AML-193 (cell line): ENCODE data around the gene TRIM24.

Experiments
- DNase-seq, 2 experiments: peaks; one replicate each; lab custom pipeline; 2025; lab: John Stamatoyannopoulos, UW

The TRIM24 gene

DNA sequence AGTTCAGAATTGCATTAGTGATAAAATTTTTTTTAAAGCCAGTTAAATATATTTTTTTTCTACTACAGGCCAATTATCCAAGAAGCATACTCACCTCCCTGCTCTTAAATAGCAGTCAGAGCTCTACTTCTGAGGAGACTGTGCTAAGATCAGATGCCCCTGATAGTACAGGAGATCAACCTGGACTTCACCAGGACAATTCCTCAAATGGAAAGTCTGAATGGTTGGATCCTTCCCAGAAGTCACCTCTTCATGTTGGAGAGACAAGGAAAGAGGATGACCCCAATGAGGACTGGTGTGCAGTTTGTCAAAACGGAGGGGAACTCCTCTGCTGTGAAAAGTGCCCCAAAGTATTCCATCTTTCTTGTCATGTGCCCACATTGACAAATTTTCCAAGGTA is 119.1 kb downstream of the TRIM24 start:
- DNase-seq, result no peak

DNA sequence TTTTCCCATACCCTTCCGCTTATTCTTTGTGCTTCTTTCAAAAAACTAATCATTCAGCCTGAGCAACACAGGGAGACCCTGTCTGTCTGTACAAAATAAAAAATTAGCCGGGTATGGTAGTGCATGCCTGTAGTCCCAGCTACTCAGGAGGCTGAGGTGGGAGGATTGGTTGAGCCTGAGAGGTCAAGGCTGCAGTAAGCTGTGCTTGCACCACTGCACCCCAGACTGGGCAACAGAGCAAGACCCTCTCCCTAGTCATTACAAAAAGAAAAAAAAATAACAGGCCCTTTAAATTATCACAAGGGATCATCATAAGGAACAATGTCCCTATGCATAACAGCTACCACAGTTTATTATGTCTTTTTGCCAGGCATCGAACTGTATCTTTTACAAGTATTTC is 119.6 kb downstream of the TRIM24 start:
- no peak for DNase-seq

DNA sequence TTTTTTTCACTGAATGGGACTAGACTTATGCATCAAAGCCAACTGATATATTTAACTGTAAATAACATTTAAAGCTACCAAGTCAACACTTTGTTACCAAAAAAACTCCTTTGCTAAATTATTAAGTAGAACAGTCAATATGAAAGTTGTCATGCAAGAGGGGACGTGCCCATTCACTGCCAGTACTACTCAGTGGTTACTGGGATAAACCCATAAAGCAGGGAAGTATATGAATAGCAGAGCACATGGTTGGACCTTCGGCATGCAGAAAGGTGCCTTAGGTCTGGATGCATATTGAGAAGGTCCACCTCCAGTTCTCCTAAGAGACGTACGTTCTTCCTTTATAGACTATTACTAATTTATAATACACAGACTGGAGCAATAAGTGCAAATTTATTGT is 121.0 kb downstream of the TRIM24 start:
- no peak for DNase-seq

DNA sequence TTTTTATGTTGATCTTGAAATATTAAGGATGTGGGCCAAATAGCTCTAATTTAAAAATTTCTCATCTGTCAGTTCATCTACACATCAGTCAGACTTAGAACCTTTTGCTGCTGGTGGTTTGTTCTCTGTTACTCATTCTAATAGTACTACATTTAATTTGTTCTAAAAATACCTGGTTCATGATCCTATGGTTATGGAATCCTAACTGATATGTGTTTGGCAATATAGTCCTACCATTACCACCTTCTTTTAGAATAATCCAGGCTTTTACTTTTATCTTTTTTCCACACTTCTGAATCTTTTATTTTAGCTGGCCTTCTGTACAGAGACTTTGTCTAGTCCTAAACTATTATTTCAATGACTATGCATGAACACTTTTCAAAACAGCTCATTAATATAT is 124.2 kb downstream of the TRIM24 start:
- no peak for DNase-seq

DNA sequence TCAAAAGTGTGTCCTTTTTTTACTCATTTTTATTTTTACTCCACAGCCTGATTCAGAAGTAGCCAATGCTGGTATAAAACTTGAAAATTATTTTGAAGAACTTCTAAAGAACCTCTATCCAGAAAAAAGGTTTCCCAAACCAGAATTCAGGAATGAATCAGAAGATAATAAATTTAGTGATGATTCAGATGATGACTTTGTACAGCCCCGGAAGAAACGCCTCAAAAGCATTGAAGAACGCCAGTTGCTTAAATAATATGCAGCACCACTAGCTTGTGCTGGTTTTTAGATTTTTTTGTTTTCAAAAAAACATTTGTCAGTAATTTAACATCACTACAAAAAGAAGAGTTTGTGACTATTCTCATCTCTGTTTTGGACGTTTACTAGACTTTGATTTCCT is 124.6 kb downstream of the TRIM24 start:
- no peak for DNase-seq

DNA sequence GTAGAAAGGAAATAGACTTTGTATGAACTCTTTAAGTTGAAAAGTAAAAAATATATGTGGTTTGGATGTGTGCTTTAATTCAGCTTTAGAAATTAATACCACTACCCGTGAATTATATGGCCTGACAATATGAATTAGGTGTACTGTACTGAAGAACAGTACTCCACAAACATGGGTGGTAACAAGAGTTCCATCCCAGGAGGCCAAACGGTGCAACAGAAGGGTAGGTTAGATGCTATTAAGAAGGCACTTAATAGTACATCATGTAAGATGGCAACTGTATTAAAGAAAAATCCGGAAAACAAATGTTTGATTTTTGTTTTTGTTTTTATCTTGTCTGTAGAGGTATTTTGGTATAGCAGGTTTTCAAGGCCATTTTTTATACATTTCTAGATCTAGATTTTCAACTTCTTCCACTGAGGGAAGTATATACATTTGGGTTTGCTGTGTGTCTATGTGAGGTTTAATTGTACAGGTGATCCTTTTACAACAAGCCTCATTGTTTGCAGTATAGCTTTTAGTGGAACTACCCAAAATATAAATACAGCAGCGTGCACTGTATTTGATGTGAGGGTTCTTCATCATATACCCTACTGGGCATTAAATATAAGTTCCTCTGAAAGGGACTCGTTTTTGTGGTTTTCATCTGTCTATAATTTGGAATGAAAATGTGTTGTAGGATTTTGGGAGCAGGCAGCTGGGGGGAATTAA is 125.4 kb downstream of the TRIM24 start:
- no peak for DNase-seq

DNA sequence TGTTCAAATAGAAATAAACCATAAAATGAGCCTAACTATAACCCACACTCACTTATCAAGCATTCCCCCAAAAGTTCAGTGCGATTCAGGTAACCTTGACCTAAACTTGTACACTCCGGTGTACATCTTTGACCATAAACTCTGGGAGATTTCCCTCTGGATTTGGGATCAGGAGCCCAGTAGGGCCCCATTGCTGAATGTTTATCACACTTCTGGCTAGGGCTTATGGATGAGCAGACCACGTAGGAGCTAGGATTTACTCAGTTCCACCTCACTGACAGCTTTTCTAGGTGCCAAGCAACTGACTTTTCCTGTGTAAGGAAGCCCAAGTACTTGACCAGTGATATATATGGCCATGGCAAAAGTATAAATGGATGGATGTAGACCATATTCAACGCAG is 127.4 kb downstream of the TRIM24 start:
- DNase-seq, result no peak

DNA sequence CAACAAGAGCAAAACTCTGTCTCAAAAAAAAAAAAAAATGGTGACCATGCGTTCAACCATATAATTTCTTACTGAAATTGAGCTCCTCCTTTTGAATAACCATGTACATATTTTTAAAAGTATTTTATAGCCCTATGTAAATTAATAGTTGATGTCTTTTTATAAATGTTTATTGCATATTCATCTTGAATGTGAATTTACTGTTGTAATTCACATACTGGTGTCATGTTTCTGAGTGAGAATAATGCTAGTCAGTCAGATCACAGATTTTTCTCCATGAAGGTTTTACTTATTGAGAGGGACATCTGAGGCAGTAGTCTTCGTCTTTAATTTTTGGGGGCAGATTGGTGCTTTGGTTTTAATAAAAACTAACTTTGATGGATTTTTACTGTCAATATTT is 128.9 kb downstream of the TRIM24 start:
- no peak for DNase-seq

DNA sequence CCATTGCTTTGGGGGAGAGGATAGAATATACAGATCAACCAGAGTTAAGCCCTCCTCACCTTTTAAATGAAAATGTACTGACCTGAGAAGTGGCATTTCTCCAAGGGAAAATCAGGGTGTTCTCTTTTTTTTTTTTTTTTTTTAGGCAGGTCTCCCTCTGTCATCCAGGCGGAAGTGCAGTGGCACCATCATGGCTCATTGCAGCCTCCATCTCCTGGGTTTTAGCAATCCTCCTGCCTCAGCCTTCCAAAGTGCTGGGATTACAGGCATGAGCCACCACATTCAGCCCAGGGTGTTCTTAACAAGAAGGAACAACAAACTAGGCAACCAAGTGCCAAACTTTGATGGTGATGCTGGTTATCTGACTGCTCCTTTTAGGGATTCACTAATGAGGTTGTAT is 130.1 kb downstream of the TRIM24 start:
- no peak for DNase-seq

DNA sequence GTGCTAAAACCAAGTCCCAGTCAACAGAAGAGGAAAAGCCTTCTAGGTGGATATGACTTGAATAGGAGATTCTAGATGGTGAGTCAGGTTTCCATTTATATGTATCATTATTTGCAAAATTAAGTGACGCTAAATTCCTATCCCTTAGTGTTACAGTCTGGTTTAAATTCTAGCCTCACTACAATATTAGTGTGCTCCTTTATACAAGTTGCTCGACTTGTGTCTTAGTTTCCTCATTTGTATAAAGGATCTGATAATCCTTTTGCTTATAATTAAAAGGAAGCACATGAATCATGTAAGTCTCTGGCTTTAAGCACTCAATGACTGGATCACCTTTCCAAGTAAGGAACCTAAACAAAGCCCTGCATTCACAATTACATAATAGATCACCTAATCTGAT is 135.4 kb downstream of the TRIM24 start:
- DNase-seq, result no peak

DNA sequence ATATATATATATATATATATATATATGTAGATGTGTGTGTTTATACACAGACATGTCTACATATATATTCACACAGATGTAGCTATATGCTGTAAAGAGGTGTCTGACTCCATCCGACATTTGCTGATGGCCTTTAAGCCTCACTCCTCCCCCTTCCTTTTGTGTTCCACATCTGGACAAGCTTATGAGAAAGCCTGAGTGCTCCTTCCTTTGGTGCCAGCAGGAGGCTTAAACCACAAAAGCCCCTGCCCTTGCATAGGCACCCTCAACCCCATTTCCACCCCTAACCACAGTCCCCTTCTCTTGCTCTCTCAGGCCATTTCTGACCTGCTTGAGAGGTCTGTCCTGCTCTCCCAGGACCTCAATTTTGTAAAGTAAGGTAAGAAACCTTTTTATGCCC is 142.4 kb downstream of the TRIM24 start:
- no peak for DNase-seq

DNA sequence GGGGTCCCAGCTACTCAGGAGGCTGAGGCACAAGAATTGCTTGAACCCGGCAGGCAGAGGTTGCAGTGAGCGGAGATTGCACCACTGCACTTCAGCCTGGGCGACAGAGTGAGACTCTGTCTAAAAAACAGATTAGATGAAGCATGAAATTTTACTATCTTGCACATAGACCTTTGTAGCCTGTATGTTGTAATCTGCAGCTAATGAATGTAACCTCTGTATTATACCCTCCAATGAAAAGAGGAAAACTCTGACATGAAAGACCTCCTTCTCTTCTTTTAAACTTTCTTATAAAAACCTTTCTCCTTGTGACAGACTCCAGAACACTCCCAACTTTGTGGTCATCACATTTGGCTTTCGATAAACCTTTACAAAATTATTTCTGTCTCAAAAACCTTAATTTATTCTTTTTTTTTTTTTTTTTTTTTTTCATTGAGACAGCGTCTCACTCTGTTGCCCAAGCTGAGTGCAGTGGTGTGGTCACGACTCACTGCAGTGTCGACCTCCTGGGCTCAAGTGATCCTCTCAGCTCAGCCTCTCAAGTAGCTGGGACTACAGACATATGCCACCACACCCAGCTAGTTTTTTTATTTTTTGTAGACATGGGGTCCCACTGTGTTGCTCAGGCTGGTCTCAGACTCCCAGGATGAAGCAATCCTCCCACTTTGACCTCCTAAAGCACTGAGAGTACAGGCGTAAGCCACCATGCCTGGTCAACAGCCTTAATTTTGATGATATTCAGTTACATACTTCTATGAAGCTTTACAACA is 143.7 kb downstream of the TRIM24 start:
- DNase-seq, result no peak

DNA sequence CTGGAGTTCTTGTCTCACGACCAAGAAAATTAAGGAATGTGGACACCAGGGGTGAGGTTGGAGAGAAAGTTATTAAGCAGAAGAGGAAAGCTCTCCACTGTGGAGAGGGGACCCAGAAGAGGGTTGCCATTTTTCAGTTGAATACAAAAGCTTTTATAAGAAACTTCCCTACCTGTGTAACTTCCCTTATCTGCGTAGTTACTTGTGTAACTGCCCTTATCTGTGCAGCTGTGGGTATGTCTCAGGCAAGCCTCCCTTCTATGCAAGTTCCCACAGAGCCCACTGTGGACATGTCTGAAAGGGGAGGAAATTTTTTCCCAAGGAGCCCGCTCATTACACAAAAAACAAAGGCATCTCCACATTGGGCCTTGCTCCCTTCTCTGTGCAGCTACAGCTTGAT is 146.2 kb downstream of the TRIM24 start:
- no peak for DNase-seq

DNA sequence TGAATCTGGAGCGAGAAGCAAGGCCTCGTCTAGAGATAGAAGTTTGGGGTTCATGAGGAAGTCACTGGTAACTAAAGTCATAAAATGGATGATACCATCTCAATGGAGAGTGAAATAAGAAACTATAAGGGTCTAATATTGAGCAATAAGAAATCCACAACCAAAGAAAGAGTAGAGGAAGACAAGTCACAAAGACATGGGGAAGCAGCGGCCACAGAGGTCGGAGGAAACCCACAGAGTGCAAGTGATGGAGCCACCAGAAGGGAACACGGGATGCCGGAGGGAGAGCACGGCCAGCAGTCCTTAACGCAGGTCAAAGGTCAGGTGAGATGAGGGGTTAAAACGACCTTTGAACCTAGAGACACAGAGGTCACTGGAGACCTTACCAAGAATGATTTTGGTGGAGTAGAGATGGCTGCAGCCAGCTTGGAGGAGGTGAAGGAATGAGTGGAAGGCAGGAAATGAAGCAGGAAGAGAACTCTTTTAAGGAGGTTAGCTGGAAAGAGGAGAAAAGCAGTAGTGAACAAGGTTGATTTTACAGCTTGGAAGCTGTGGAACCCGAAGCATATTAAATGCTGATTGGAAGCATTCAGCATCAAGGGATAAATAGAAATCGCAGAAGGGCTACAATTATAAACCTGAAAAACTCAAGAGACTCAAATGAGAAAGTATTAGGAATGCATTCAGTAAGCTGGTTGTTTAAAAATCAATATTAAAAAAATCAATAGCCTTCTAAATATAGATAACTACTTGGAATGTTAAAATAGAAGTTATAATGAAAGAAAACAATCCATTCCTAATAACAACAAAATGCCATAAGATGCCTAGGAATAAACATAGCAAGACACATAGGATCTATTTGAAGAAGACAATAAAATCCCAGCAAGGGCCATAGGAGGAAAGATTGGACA is 147.4 kb downstream of the TRIM24 start:
- no peak for DNase-seq

DNA sequence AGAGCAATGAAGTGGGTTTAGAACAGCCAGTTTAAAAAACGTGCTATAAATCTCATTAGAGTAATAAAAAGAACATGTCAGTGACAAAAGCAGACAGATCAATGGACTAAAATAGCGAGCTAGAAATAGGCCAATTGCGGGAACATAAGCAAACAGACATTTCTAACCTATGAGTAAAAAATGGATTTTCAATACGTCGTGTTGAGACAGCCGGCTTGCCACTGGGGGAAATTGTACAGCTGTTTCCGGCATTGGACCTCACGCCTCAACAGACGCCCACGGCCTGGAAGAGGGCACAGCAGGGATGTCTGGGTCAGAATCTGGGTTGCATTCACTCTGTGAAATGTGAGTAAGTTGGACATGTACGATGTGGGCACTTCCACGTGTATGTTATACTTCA is 148.2 kb downstream of the TRIM24 start:
- no peak for DNase-seq

DNA sequence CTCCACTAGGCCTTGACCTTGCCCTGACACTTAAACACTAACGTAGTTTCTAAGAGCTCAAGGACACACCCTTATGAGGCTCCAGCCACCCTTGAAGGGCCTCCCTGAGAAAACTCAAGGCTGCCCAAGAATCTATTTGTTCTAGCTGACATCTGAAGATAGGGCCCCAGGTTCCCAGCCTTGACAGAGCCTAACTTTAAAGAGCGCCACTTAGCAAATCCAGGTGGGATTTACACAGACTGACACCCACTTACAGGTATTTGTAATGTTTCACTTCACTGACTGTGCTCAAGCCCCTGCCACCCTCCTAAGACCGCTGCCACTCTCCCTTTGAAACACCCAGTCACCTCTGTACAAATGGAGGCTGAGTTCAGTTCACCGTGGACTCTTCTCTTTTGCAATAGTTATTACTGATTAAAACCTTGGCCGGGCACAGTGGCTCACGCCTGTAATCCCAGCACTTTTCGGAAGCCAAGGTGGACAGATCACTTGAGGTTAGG is 150.7 kb downstream of the TRIM24 start:
- no peak for DNase-seq

DNA sequence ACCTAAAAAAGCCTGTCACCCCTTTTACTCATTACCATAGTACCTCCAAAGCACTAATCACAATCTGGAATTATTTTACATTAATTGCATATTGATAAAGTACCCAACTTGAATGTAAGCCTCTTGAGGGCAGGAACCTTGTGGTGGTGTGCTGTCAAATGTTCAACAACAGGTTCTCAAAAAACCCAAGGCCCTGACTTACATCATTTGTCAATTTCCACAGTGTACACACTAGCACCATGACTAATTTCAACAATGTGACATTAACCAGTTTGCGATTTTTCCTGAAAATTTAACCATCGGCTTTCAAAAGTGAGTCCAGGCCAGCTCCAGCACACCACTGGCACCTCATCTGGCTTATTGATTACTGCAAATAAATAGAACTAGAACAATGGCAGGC is 153.6 kb downstream of the TRIM24 start:
- DNase-seq, result no peak

DNA sequence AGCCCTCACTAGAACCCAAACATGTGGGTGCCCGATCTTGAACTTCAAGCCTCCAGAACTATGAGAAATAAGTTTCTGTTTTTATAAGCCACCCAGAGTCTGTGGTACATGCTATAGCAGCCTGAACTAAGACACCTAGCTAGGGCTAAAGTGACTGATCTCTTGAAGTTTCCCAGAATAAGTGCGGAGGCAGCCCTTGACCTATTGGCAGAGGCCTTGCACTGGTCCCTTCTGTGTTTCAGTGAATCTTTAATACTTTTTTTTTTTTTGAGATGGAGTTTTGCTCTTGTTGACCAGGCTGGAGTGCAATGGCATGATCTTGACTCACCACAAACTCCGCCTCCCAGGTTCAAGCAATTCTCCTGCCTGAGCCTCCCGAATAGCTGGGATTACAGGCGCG is 156.0 kb downstream of the TRIM24 start:
- no peak for DNase-seq

DNA sequence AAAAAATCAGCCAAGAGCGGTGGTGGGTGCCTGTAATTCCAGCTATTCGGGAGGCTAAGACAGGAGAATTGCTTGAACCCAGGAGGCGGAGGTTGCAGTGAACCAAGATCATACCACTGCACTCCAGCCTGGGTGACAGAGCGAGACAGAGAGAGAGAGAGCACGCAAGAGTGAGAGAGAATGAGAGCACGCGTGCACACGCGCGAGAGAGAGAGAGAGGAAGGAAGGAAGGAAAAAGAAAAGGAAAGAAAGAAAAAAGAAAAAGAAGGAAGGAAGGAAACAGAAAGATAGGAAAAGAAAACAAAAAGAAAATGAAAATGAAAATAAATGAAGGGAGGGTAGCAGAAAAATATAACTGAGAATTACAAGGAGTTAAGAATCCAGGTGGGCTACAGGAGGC is 158.4 kb downstream of the TRIM24 start:
- DNase-seq, result no peak

DNA sequence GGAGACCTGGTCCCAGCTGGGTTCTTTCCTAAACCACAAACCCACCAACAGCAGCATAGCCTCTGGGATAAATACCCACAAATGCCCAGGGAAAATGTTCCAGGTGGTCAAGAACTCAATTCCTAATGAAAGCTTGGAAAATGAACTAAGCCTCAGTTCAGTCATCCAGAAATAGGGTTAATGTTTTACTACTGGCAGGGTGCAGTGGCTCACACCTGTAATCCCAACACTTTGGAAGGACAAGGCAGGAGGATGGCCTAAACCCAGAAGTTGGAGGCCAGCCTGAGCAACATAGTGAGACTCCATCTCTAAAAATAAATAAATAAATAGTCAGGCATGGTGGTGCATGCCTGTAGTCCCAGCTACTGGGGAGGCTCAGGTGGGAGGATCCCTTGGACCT is 158.9 kb downstream of the TRIM24 start:
- DNase-seq, result no peak

DNA sequence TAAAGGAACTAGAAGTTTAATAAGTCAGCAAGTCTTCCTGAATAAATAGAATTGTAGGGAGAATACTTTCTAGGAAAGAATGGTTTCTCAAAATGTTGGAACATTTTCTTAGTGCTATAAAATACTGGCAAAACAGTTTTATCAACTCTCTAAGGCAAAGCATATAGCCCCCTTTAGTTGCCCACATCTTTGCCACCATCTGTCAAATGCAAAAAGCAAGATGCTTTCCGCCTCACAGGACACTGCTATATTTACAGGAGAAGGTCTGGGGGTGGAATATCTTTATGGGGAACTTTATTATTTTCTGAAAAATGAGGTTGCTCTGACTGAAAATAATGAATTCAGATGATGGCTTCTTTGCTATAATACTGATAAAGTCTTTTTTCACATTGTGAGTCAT is 162.8 kb downstream of the TRIM24 start:
- DNase-seq, result no peak

DNA sequence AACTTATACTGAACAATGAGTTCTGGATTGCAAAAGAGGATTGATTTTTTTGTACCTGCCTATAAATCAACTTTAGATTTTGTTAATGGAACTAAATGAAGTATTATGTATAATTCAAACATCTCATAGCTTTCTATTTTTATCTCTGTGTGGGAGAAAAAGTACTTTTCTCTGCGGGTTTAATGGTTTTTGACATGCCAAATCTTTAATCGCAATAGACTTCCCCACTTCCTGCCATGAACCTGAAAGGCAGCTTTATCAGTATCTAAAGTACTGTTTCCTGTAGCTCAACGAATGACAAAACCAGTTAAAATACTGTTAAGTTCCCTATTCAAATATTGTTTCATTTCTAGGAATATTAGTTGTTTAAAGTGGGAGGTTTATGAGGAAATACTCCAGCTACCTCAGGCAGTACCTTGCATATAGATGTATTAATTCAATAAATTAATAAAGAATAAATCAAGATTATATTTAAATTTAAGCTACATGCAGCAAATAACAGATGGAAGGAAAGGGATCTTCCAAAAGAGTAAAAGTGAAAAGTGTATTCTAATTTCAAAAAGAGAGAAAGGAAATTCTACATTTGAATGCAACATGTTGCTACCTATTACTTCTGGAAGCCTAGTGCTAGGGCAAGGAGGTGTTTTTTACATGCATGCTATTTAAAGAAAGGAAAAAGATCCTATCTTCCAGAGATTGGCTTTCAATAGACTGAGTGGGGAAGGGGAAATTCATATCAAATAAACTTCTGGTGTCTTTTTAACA is 165.2 kb downstream of the TRIM24 start:
- DNase-seq, result peak in 1 of 2 experiments; percentile 3
